Measurements from ENCODE around the gene RBM44. TPM values are rescaled to one million over a fixed set of nuclear protein-coding genes. Genes with fewer than 3 reads are reported as not detected.

RBM44 gene
- total RNA-seq, 4 donors from 2014 or later: 0.93 to 2.2 (median 1.1) TPM

DNA sequence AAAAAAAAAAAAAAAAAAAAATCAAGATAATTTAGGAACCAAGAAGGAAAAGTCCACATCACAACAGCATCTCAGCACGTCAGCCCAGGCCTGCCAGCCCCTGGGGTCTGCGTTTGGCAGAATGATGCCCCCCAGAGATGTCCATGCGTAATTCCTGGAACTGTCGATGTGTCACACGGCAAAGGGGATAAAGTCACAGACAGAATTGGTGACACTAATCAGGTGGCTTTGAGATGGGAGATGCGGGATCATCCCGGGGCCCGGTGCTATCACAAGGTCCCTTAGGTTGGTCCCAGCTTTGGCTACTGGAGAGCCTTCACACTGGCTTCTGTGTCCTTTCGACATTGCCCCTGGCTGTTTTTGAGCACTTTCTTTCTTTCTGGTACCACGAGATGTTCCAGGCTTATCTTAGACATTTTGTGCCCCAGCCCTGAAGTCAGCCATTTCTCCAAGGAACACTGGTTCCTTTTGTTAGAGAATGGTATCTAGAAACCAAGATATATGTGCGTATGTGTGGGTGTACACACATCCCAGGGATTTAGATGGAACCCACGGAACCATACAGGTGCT lies 81.5 kb downstream of the RBM44 start:
- H3K27ac ChIP-seq: no peak overlapping the region
- no peak overlapping the region for H3K4me3 ChIP-seq
- peaks cover 10% of the 10 kb centered on the region for H3K4me1 ChIP-seq
- WGBS: 97% methylated on average over 12 of the region's 12 CpGs
- no peaks in the 10 kb centered on the region for H3K36me3 ChIP-seq
- DNase-seq (ENCODE audit: low spot score in 2 of 2): peak in 1 of 2 donors; percentile 65
- H3K27me3 ChIP-seq: no peaks in the 10 kb centered on the region
- TF ChIP-seq POLR2AphosphoS5 (IDR thresholded peaks at IDR 0.05) (no peak), EP300 (IDR thresholded peaks at IDR 0.05) (no peak), POLR2A (IDR thresholded peaks at IDR 0.05) (no peak)
- TF ChIP-seq, protein P1, sequence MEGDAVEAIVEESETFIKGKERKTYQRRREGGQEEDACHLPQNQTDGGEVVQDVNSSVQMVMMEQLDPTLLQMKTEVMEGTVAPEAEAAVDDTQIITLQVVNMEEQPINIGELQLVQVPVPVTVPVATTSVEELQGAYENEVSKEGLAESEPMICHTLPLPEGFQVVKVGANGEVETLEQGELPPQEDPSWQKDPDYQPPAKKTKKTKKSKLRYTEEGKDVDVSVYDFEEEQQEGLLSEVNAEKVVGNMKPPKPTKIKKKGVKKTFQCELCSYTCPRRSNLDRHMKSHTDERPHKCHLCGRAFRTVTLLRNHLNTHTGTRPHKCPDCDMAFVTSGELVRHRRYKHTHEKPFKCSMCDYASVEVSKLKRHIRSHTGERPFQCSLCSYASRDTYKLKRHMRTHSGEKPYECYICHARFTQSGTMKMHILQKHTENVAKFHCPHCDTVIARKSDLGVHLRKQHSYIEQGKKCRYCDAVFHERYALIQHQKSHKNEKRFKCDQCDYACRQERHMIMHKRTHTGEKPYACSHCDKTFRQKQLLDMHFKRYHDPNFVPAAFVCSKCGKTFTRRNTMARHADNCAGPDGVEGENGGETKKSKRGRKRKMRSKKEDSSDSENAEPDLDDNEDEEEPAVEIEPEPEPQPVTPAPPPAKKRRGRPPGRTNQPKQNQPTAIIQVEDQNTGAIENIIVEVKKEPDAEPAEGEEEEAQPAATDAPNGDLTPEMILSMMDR (IDR thresholded peaks at IDR 0.05): no peak
- no peaks in the 10 kb centered on the region for H3K9me3 ChIP-seq

DNA sequence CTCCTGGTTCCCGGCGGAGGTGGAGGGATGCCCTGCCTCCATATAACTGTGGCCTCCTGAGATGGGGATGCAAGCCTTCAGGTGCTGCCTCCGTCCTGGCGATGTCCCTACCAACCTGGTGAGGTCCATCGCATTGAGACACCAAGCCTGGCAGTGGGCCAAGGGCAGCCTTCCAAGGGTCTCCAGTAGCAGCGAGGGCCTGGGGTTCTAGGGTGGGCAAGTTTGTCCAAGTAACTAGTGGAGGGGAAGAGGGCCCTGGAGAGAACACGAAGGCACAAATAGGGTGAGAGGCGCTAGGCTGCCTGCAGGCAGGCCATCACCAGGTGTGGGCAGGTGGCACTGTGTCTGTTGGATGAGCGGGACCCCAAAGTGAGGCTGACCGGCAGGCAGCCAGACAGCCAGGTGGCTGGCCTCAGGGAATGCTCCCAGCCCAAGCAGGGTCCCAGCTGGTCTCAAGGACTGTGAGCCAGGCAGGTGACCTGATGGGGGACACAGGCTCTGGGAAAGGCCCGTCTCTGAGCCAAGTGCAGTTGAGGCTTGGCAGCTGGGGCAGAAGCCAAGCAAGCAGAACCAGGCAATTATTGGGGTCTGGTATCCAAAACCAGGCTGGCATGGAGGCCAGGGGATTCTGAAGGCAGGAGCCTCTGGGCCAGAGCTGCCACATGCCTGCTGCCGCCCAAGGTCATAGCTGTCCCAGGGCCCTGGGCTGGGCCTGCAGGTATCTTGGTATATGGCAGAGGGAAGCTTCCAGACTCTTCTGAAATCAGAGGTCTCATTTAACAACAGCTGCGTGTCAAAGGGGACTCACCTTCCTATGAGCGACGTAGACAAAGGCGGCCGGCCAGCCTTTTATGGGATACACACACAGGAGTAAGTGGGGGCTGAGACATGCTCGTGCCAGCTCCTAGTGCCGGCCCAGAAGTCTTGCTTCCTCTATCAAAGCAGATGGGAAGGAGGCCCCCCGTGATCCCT lies 84.2 kb downstream of the RBM44 start:
- TF ChIP-seq EP300 (IDR thresholded peaks at IDR 0.05): no peak
- no peak for TF ChIP-seq POLR2A (IDR thresholded peaks at IDR 0.05)
- no peak for TF ChIP-seq POLR2AphosphoS5 (IDR thresholded peaks at IDR 0.05)
- TF ChIP-seq, protein P1 (IDR thresholded peaks at IDR 0.05): no peak
- H3K27me3 ChIP-seq: no peaks in the 10 kb centered on the region
- no peak overlapping the region for H3K4me3 ChIP-seq
- peaks cover 10% of the 10 kb centered on the region for H3K4me1 ChIP-seq
- no peak overlapping the region for H3K27ac ChIP-seq
- peak in 1 of 2 donors; percentile 61 for DNase-seq (ENCODE audit: low spot score in 2 of 2)
- no peaks in the 10 kb centered on the region for H3K9me3 ChIP-seq
- 90% methylated on average over 19 of the region's 20 CpGs for WGBS
- H3K36me3 ChIP-seq: no peaks in the 10 kb centered on the region

GRCh38 chr2:237883951-237884446 lies 85.4 kb downstream of the RBM44 start:
- H3K27ac ChIP-seq: no peak overlapping the region

GRCh38 chr2:237884681-237885080 lies 86.1 kb downstream of the RBM44 start:
- WGBS: 87% methylated on average over 9 of the region's 13 CpGs
- no peak overlapping the region for H3K27ac ChIP-seq
- no peak overlapping the region for H3K4me3 ChIP-seq
- H3K9me3 ChIP-seq: no peaks in the 10 kb centered on the region
- peak in 1 of 2 donors; percentile 50 for DNase-seq (ENCODE audit: low spot score in 2 of 2)
- no peaks in the 10 kb centered on the region for H3K27me3 ChIP-seq
- H3K36me3 ChIP-seq: no peaks in the 10 kb centered on the region
- no peak for TF ChIP-seq POLR2AphosphoS5 (IDR thresholded peaks at IDR 0.05)
- TF ChIP-seq, protein P1 (IDR thresholded peaks at IDR 0.05): no peak
- no peak for TF ChIP-seq POLR2A (IDR thresholded peaks at IDR 0.05)
- TF ChIP-seq EP300 (IDR thresholded peaks at IDR 0.05): no peak
- peaks cover 2% of the 10 kb centered on the region for H3K4me1 ChIP-seq

More at GRCh38 chr2:237883951-237884446, 85.4 kb downstream of the RBM44 start:
- H3K36me3 ChIP-seq: no peaks in the 10 kb centered on the region
- H3K4me1 ChIP-seq: peaks cover 5% of the 10 kb centered on the region
- no peaks in the 10 kb centered on the region for H3K9me3 ChIP-seq
- WGBS: 94% methylated on average over 9 of the region's 10 CpGs
- H3K4me3 ChIP-seq: no peak overlapping the region
- H3K27me3 ChIP-seq: no peaks in the 10 kb centered on the region
- DNase-seq (ENCODE audit: low spot score in 2 of 2): peak in 1 of 2 donors; percentile 38
- TF ChIP-seq, protein P1 (IDR thresholded peaks at IDR 0.05): no peak
- TF ChIP-seq POLR2A (IDR thresholded peaks at IDR 0.05): no peak
- no peak for TF ChIP-seq POLR2AphosphoS5 (IDR thresholded peaks at IDR 0.05)
- no peak for TF ChIP-seq EP300 (IDR thresholded peaks at IDR 0.05)
